CD14-positive monocyte (primary cell): ENCODE measurements around the gene SLC24A3. TPM values are rescaled to one million over a fixed set of nuclear protein-coding genes. Genes with fewer than 3 reads are reported as not detected.

Experiments
- DNase-seq, 3 donors: peaks; one replicate each; pipeline ENCODE4 v3.0.0-alpha.2; 2011 to 2022
- H2AFZ ChIP-seq: 2 replicates; pipeline ENCODE4 v1.6.0; 2012; ENCODE audit warnings: mild to moderate bottlenecking, low read depth, low read length, inconsistent platforms; ENCODE audit not compliant: insufficient read depth, poor library complexity, severe bottlenecking
- H3K27ac ChIP-seq, 2 donors: 1 replicate in 1 of 2; 2 replicates in 1 of 2; pipeline ENCODE4 v1.5.1; 2012 to 2013; ENCODE audit warnings: low read length in 2 of 2, control low read depth in 1 of 2, inconsistent platforms in 1 of 2, low read depth in 1 of 2, mild to moderate bottlenecking in 1 of 2
- H3K27me3 ChIP-seq, 2 donors: one replicate each; pipeline versions ENCODE4 v1.6.0 to v1.6.1; 2011 to 2013; ENCODE audit warnings: low read length in 2 of 2; ENCODE audit not compliant: control insufficient read depth in 2 of 2, insufficient read depth in 2 of 2
- H3K36me3 ChIP-seq, 2 donors: replicated peaks in 1 of 2; 1 replicate in 1 of 2; 2 replicates in 1 of 2; pipeline versions ENCODE4 v1.5.1 to v1.6.1; 2012 to 2013; ENCODE audit warnings: low read length in 2 of 2, control low read depth in 1 of 2, inconsistent platforms in 1 of 2, mild to moderate bottlenecking in 1 of 2; ENCODE audit not compliant: insufficient read depth in 2 of 2, control insufficient read depth in 1 of 2
- H3K4me1 ChIP-seq, 2 donors: 1 replicate in 1 of 2; 2 replicates in 1 of 2; pipeline versions ENCODE4 v1.5.1 to v1.6.1; 2012 to 2013; ENCODE audit warnings: low read length in 2 of 2, control low read depth in 1 of 2, inconsistent platforms in 1 of 2, mild to moderate bottlenecking in 1 of 2, moderate library complexity in 1 of 2; ENCODE audit not compliant: insufficient read depth in 2 of 2, control insufficient read depth in 1 of 2
- H3K4me2 ChIP-seq: replicated peaks from 2 replicates; pipeline ENCODE3; 2012; ENCODE audit warnings: low read length, moderate library complexity, mild to moderate bottlenecking; ENCODE audit not compliant: poor library complexity, severe bottlenecking; ENCODE audit errors: extremely low read depth
- H3K4me3 ChIP-seq, 3 experiments: fragments of 200-600 bp in 1 of 3; sonication (generic) in 1 of 3; replicated peaks in 1 of 3; 1 replicate in 2 of 3; 2 replicates in 1 of 3; pipeline ENCODE4 v1.5.1; 2011 to 2013; ENCODE audit warnings: low read length in 3 of 3, mild to moderate bottlenecking in 3 of 3, control low read depth in 2 of 3, low read depth in 2 of 3, inconsistent platforms in 1 of 3, moderate library complexity in 1 of 3
- H3K79me2 ChIP-seq: 2 replicates; pipeline ENCODE4 v1.6.0; 2012; ENCODE audit warnings: mild to moderate bottlenecking, control low read depth, inconsistent platforms, low read length, moderate library complexity; ENCODE audit not compliant: insufficient read depth
- H3K9ac ChIP-seq: 2 replicates; pipeline ENCODE4 v1.6.0; 2017; ENCODE audit warnings: low read length, mild to moderate bottlenecking; ENCODE audit not compliant: insufficient read depth, poor library complexity, severe bottlenecking
- H3K9me3 ChIP-seq, 2 donors: replicated peaks in 1 of 2; 1 replicate in 1 of 2; 2 replicates in 1 of 2; pipeline versions ENCODE4 v1.5.1 to v1.6.1; 2012 to 2013; ENCODE audit warnings: low read length in 2 of 2, control low read depth in 1 of 2; ENCODE audit not compliant: control insufficient read depth in 1 of 2, insufficient read depth in 1 of 2
- H4K20me1 ChIP-seq: 2 replicates; pipeline ENCODE4 v1.6.0; 2012; ENCODE audit warnings: mild to moderate bottlenecking, low read length, control low read depth, moderate library complexity; ENCODE audit not compliant: insufficient read depth
- H3K27ac Mint-ChIP-seq, 7 donors: one replicate each; pipeline ENCODE4 v1.8.0; 2020; ENCODE audit warnings: mild to moderate bottlenecking in 7 of 7, mixed read lengths in 7 of 7, moderate library complexity in 6 of 7, inconsistent platforms in 2 of 7
- H3K27me3 Mint-ChIP-seq, 3 donors: one replicate each; pipeline ENCODE4 v1.8.0; 2021 to 2022; ENCODE audit warnings: low read depth in 3 of 3, mild to moderate bottlenecking in 3 of 3, mixed read lengths in 3 of 3, moderate library complexity in 3 of 3, inconsistent platforms in 1 of 3
- H3K36me3 Mint-ChIP-seq, 2 donors: one replicate each; pipeline ENCODE4 v1.8.0; 2020; ENCODE audit warnings: mixed read lengths in 2 of 2, inconsistent platforms in 1 of 2, mild to moderate bottlenecking in 1 of 2
- H3K4me1 Mint-ChIP-seq: one replicate; pipeline ENCODE4 v1.8.0; 2020; ENCODE audit warnings: mild to moderate bottlenecking, mixed read lengths
- H3K4me3 Mint-ChIP-seq, 2 donors: one replicate each; pipeline ENCODE4 v1.8.0; 2020; ENCODE audit warnings: mild to moderate bottlenecking in 2 of 2, mixed read lengths in 2 of 2, moderate library complexity in 1 of 2
- H3K9me3 Mint-ChIP-seq, 7 donors: one replicate each; pipeline ENCODE4 v1.8.0; 2020 to 2022; ENCODE audit warnings: mixed read lengths in 7 of 7, mild to moderate bottlenecking in 6 of 7, moderate library complexity in 6 of 7, inconsistent platforms in 2 of 7
- CTCF ChIP-seq: fragments of 200-600 bp; IDR thresholded peaks from one replicate; pipeline ENCODE4 v1.8.0; 2022; ENCODE audit warnings: antibody characterized with exemption, mild to moderate bottlenecking
- WGBS: methylation state at CpG from one replicate; pipeline ENCODE4 v1.1.5; 2013; ENCODE audit warnings: missing lambda C conversion rate; ENCODE audit not compliant: insufficient coverage; 5-methylcytosine and 5-hydroxymethylcytosine counted together
- intact Hi-C, 2 donors: fragments of 100-400 bp; cut with micrococcal nuclease; formaldehyde crosslinking; loops; one replicate each; pipeline versions ENCODE4 v1.15.0 to v1.15.1; 2023
- polyA plus RNA-seq, 3 donors: library from polyadenylated mRNA; depleted of rRNA in 1 of 3; unstranded in 2 of 3; stranded (reverse) in 1 of 3; fragments of 300-500 nt in 2 of 3; fragments of >200 nt in 1 of 3; fragmentation: Illumina TruSeq in 2 of 3; gene quantifications; 1 replicate in 2 of 3; 2 replicates in 1 of 3; pipeline ENCODE4 v1.2.3, GENCODE V29; 2012 to 2021

The SLC24A3 gene
- polyA plus RNA-seq, 3 donors, result 0.04 to 0.08 TPM; not detected in 1

GRCh38 chr20:19715986-19716385 lies 503.5 kb downstream of the SLC24A3 start:
- Histone ChIP-seq H3K36me3 (no peaks in the 10 kb centered on the region), H3K27me3 (no peaks in the 10 kb centered on the region), H3K27ac (no peak overlapping the region), H4K20me1 (no peaks in the 10 kb centered on the region), H3K4me3 (no peak overlapping the region), H3K9ac (no peak overlapping the region), H3K4me1 (peaks cover 5 to 9% of the 10 kb centered on the region in 2 donors), H2AFZ (no peak overlapping the region), H3K4me2 (no peak overlapping the region), H3K9me3 (peaks cover 0 to 8% of the 10 kb centered on the region in 2 donors), H3K79me2 (no peaks in the 10 kb centered on the region)
- H3K4me1 Mint-ChIP-seq, result peaks cover 6% of the 10 kb centered on the region
- H3K4me3 Mint-ChIP-seq, result no peak overlapping the region
- H3K36me3 Mint-ChIP-seq, result no peaks in the 10 kb centered on the region
- H3K27me3 Mint-ChIP-seq, result peaks cover 1 to 4% (median 1%) of the 10 kb centered on the region in 3 donors
- WGBS, result no CpG with 5 or more reads among the region's 3 CpGs
- H3K27ac Mint-ChIP-seq, result peak overlapping the region in 1 of 7 donors; percentile 18
- TF ChIP-seq CTCF, result no peak
- intact Hi-C loops, result no loop called here
- H3K9me3 Mint-ChIP-seq, result peaks cover 0 to 19% (median 13%) of the 10 kb centered on the region in 7 donors
- no peak for DNase-seq

GRCh38 chr20:19718880-19719279 lies 506.4 kb downstream of the SLC24A3 start:
- H3K79me2 ChIP-seq, result no peaks in the 10 kb centered on the region
- no peak overlapping the region for H3K27ac ChIP-seq
- WGBS, result 100% methylated on average over 3 of the region's 3 CpGs
- Mint-ChIP-seq H3K36me3 (no peaks in the 10 kb centered on the region), H3K4me3 (no peak overlapping the region), H3K4me1 (peaks cover 22% of the 10 kb centered on the region), H3K27ac (no peak overlapping the region), H3K9me3 (peaks cover 0 to 19% (median 13%) of the 10 kb centered on the region in 7 donors), H3K27me3 (peaks cover 1 to 7% (median 1%) of the 10 kb centered on the region in 3 donors)
- intact Hi-C loops, result no loop called here
- no peaks in the 10 kb centered on the region for H4K20me1 ChIP-seq
- no peak for TF ChIP-seq CTCF
- H3K4me3 ChIP-seq, result no peak overlapping the region
- H2AFZ ChIP-seq, result no peak overlapping the region
- no peak for DNase-seq
- H3K9me3 ChIP-seq, result peaks cover 0 to 8% of the 10 kb centered on the region in 2 donors
- H3K4me1 ChIP-seq, result peaks cover 18 to 21% of the 10 kb centered on the region in 2 donors
- H3K27me3 ChIP-seq, result no peaks in the 10 kb centered on the region
- H3K9ac ChIP-seq, result no peak overlapping the region
- no peaks in the 10 kb centered on the region for H3K36me3 ChIP-seq
- no peak overlapping the region for H3K4me2 ChIP-seq
